Loucy (cell line): ENCODE data around the gene MSI1.

Experiments
- H2AFZ ChIP-seq: fragments of 200-600 bp; sonication (generic); 2 replicates; pipeline ENCODE4 v1.6.0; 2016; ENCODE audit warnings: antibody characterized with exemption, mild to moderate bottlenecking, low read length, moderate library complexity
- H3F3A ChIP-seq: fragments of 200-600 bp; 2 replicates; pipeline ENCODE4 v1.6.0; 2016; ENCODE audit warnings: antibody characterized with exemption, low read depth, mild to moderate bottlenecking
- H3K27me3 ChIP-seq: fragments of 200-600 bp; sonication (generic); 2 replicates; pipeline ENCODE4 v1.6.1; 2014; ENCODE audit warnings: low read length, mild to moderate bottlenecking; ENCODE audit not compliant: insufficient read depth, poor library complexity, severe bottlenecking
- H3K36me3 ChIP-seq: fragments of 200-600 bp; sonication (generic); 2 replicates; pipeline ENCODE4 v1.6.1; 2016; ENCODE audit warnings: low read length; ENCODE audit not compliant: insufficient read depth
- H3K4me1 ChIP-seq: fragments of 200-600 bp; sonication (generic); 2 replicates; pipeline ENCODE4 v1.5.1; 2014; ENCODE audit warnings: low read length, mild to moderate bottlenecking; ENCODE audit not compliant: insufficient read depth, poor library complexity, severe bottlenecking
- H3K4me2 ChIP-seq: fragments of 200-600 bp; sonication (generic); 2 replicates; pipeline ENCODE4 v1.6.0; 2014; ENCODE audit warnings: antibody characterized with exemption, low read length, low read depth, mild to moderate bottlenecking; ENCODE audit not compliant: poor library complexity, severe bottlenecking
- H3K4me3 ChIP-seq: fragments of 200-600 bp; sonication (generic); 2 replicates; pipeline ENCODE4 v1.5.1; 2014; ENCODE audit warnings: low read length, mild to moderate bottlenecking, mixed read lengths; ENCODE audit not compliant: poor library complexity, severe bottlenecking
- H3K79me2 ChIP-seq: fragments of 200-600 bp; sonication (generic); 2 replicates; pipeline ENCODE4 v1.6.1; 2014; ENCODE audit warnings: low read length; ENCODE audit not compliant: insufficient read depth
- H3K9ac ChIP-seq: fragments of 200-600 bp; sonication (generic); 2 replicates; pipeline ENCODE4 v1.6.0; 2014; ENCODE audit warnings: mild to moderate bottlenecking, low read depth, low read length, moderate library complexity; ENCODE audit not compliant: poor library complexity, severe bottlenecking
- H3K9me2 ChIP-seq: fragments of 200-600 bp; sonication (generic); replicated peaks from 2 replicates; pipeline ENCODE4 v1.6.1; 2016; ENCODE audit warnings: low read depth, low read length, mixed read lengths
- H3K9me3 ChIP-seq: fragments of 200-600 bp; sonication (generic); 2 replicates; pipeline ENCODE4 v1.6.1; 2014; ENCODE audit warnings: mild to moderate bottlenecking, antibody characterized with exemption, low read length, low read depth; ENCODE audit not compliant: insufficient read depth
- H4K20me1 ChIP-seq: fragments of 200-600 bp; sonication (generic); 2 replicates; pipeline ENCODE4 v1.6.0; 2014; ENCODE audit warnings: antibody characterized with exemption, low read length, mild to moderate bottlenecking; ENCODE audit not compliant: insufficient read depth, poor library complexity, severe bottlenecking
- CTCF ChIP-seq: fragments of 200-600 bp; sonication (generic); conservative IDR thresholded peaks from 2 replicates; pipeline ENCODE4 v1.5.1; 2014; ENCODE audit warnings: mild to moderate bottlenecking, antibody characterized with exemption, low read length
- EZH2phosphoT487 ChIP-seq: fragments of 200-600 bp; IDR thresholded peaks from 2 replicates; pipeline ENCODE4 v1.6.1; 2018; ENCODE audit warnings: antibody characterized with exemption, mild to moderate bottlenecking, moderate library complexity, borderline replicate concordance

MSI1 gene

GRCh38 chr12:120316798-120317223 is 52.2 kb downstream of the MSI1 start:
- H4K20me1 ChIP-seq: no peaks in the 10 kb centered on the region
- no peaks in the 10 kb centered on the region for H3F3A ChIP-seq
- H3K9me3 ChIP-seq: no peaks in the 10 kb centered on the region
- H3K4me1 ChIP-seq: peaks cover 11% of the 10 kb centered on the region
- H3K27me3 ChIP-seq: no peaks in the 10 kb centered on the region
- H3K79me2 ChIP-seq: no peaks in the 10 kb centered on the region
- peak overlapping the region; percentile 74 for H3K4me3 ChIP-seq
- H3K9me2 ChIP-seq: no peaks in the 10 kb centered on the region
- no peak for TF ChIP-seq EZH2phosphoT487
- TF ChIP-seq CTCF: no peak
- H3K4me2 ChIP-seq: peak overlapping the region; percentile 72
- H3K36me3 ChIP-seq: no peaks in the 10 kb centered on the region
- H3K9ac ChIP-seq: peak overlapping the region; percentile 68
- peak overlapping the region; percentile 86 for H2AFZ ChIP-seq

DNA sequence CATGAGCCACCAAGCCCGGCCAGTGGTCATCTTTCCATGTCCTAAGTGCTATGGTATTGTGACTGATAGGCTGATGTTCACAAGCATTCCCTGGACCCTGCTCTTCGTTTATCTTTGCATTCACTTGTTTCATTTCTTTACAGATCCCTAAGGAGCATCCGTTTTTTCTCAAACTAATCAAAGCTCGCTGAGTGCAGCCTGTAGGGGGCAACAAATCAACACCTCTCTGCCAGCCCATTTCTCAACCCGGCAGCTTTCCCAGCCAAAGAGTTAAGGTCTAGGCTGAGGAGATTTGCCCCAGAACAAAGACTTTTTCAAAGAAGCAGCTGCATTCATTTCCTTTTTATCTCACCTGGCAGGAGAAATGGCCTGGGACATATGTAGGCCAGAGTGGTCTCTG is 54.7 kb downstream of the MSI1 start:
- Histone ChIP-seq H3K36me3 (no peaks in the 10 kb centered on the region), H3K27me3 (no peaks in the 10 kb centered on the region), H3K9me2 (no peaks in the 10 kb centered on the region), H3K4me2 (no peak overlapping the region), H4K20me1 (no peaks in the 10 kb centered on the region), H3K4me3 (no peak overlapping the region), H3K79me2 (no peaks in the 10 kb centered on the region), H2AFZ (no peak overlapping the region), H3F3A (no peaks in the 10 kb centered on the region), H3K9me3 (no peaks in the 10 kb centered on the region), H3K4me1 (peaks cover 11% of the 10 kb centered on the region), H3K9ac (no peak overlapping the region)
- TF ChIP-seq CTCF (peak; percentile 53), EZH2phosphoT487 (no peak)

GRCh38 chr12:120301962-120302815 is 66.8 kb downstream of the MSI1 start, which contains the start of gene SIRT4:
Gene SIRT4, plus strand, starts transcription at chr12:120302321. Its CDS starts 1,241 bp downstream, at chr12:120303562.
- H3K4me1 ChIP-seq: no peaks in the 10 kb centered on the region
- peak within 1 kb of the TSS; percentile 84 for H3K4me3 ChIP-seq
- H3K27me3 ChIP-seq: no peaks in the 10 kb centered on the region
- no peaks in the 10 kb centered on the region for H3K9me2 ChIP-seq
- peak within 1 kb of the TSS; percentile 99 for H2AFZ ChIP-seq
- no peaks in the 10 kb centered on the region for H3K79me2 ChIP-seq
- H4K20me1 ChIP-seq: no peaks in the 10 kb centered on the region
- H3K4me2 ChIP-seq: peak within 1 kb of the TSS; percentile 76
- no peaks in the 10 kb centered on the region for H3F3A ChIP-seq
- H3K9ac ChIP-seq: peak within 1 kb of the TSS; percentile 71
- no peaks in the 10 kb centered on the region for H3K9me3 ChIP-seq
- TF ChIP-seq EZH2phosphoT487 (no peak), CTCF (peak; percentile 87)
- no peaks in the 10 kb centered on the region for H3K36me3 ChIP-seq
